ENCODE data around the gene SPC25. TPM values are rescaled to one million over a fixed set of nuclear protein-coding genes. Genes with fewer than 3 reads are reported as not detected.
"Not testable (repeated sequence)": the region's sequence is repeated elsewhere in the genome, so short reads cannot be mapped to it uniquely, and the experiment has no call there.

The SPC25 gene
- total RNA-seq, 1 experiment from 2014 or later, result 3.5 TPM

DNA sequence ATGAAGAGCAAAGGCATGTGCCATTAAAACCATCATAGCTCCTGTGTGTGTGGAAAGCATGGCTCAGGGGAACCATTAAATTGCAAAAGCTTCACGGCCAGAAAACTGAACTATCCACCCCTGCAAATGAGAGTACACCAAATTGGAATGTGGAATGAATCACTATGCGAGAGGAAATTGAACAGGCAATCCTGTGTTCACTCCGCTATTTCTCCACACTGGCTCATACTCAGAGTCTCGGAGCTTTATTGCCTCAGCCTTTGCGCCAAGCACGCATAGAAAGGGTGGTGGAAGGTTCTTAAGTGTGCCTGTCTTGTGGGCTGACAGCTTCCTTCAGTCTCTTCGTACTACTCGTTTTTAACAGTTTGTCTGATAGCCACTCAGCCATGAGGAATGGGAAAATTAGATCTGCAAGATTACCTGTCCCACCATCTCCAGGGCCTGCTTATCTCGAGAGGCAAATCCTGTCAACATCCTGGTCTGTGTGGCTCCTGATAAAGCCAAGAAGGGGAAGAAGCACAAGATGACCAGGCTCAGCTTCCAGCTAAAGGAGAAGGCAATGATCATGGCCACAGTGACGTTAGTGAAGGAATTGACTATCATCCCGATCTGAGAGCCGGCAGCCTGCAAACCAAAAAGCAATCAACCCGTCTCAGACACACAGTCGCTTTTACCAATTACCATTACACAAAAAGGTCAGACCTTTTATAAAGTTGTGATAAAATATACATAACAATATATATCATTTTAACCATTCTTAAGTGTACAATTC is 45.8 kb upstream of the SPC25 start:
- TF ChIP-seq CTCF (IDR thresholded peaks at IDR 0.05; ENCODE audit: unreplicated experiment), result no peak
- Mint-ChIP-seq H3K4me3 (ENCODE audit: unreplicated experiment) (no peak overlapping the region), H3K27me3 (ENCODE audit: insufficient read depth, unreplicated experiment) (no peaks in the 10 kb centered on the region), H3K36me3 (ENCODE audit: insufficient read depth, unreplicated experiment) (no peaks in the 10 kb centered on the region), H3K27ac (ENCODE audit: low read depth, unreplicated experiment) (no peak overlapping the region), H3K9me3 (ENCODE audit: unreplicated experiment) (no peaks in the 10 kb centered on the region), H3K4me1 (ENCODE audit: insufficient read depth, unreplicated experiment) (peaks cover 12% of the 10 kb centered on the region)
- DNase-seq (ENCODE audit: unreplicated experiment), result peak; percentile 82
- BruUV-seq (replicated peaks), result no TSS peak
- POLR2A ChIA-PET, result interaction anchor here (0.7 to 1.3 kb wide), 4 partner anchors 8 to 23 kb away, joined by 3 read pairs; no protein-coding TSS in a partner anchor
- intact Hi-C loops (cut with micrococcal nuclease), result no loop called here
- CTCF ChIA-PET, result interaction anchor here (0.6 to 1.5 kb wide), 7 partner anchors 15 to 832 kb away, joined by 3 to 5 read pairs (median 4); no protein-coding TSS in a partner anchor

- CTCF ChIA-PET, result interaction anchor here (0.5 kb wide), 1 partner anchor 161 kb away, joined by 3 read pairs; no protein-coding TSS in a partner anchor
- BruUV-seq (replicated peaks), result no TSS peak
These were observed 44.6 kb upstream of the SPC25 start for GRCh38 chr2:168934826-168935225.

DNA sequence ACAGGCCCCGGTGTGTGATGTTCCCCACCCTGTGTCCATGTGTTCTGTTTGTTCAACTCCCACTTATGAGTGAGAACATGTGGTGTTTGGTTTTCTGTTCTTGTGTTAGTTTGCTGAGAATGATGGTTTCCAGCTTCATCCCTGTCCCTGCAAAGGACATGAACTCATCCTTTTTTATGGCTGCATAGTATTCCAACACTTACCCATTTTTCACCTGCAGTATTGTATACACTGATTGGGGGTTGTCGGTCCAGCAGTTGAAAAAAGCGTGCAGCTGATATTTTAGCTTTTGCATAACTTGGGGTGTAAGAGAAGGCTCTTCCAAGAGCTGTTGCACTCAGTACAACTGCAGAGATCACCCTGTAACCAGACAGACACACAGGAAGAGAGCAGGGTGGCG is 41.9 kb upstream of the SPC25 start:
- Mint-ChIP-seq H3K4me1 (ENCODE audit: insufficient read depth, unreplicated experiment) (peaks cover 12% of the 10 kb centered on the region), H3K27me3 (ENCODE audit: insufficient read depth, unreplicated experiment) (peaks cover 25% of the 10 kb centered on the region)
- POLR2A ChIA-PET; intact Hi-C loops (cut with micrococcal nuclease); BruUV-seq (replicated peaks); H3K36me3 Mint-ChIP-seq (ENCODE audit: insufficient read depth, unreplicated experiment); DNase-seq (ENCODE audit: unreplicated experiment); H3K9me3 Mint-ChIP-seq (ENCODE audit: unreplicated experiment); H3K27ac Mint-ChIP-seq (ENCODE audit: low read depth, unreplicated experiment); H3K4me3 Mint-ChIP-seq (ENCODE audit: unreplicated experiment): not testable (repeated sequence)
- CTCF ChIA-PET, result interaction anchor here (1.6 kb wide), 2 partner anchors 11 kb away, joined by 8 to 9 read pairs; no protein-coding TSS in a partner anchor

More at GRCh38 chr2:168934826-168935225, 44.6 kb upstream of the SPC25 start:
- Mint-ChIP-seq H3K36me3 (ENCODE audit: insufficient read depth, unreplicated experiment) (no peaks in the 10 kb centered on the region), H3K9me3 (ENCODE audit: unreplicated experiment) (no peaks in the 10 kb centered on the region), H3K27ac (ENCODE audit: low read depth, unreplicated experiment) (no peak overlapping the region), H3K4me1 (ENCODE audit: insufficient read depth, unreplicated experiment) (peaks cover 12% of the 10 kb centered on the region), H3K4me3 (ENCODE audit: unreplicated experiment) (no peak overlapping the region), H3K27me3 (ENCODE audit: insufficient read depth, unreplicated experiment) (peaks cover 8% of the 10 kb centered on the region)
- TF ChIP-seq CTCF (IDR thresholded peaks at IDR 0.05; ENCODE audit: unreplicated experiment), result no peak
- intact Hi-C loops (cut with micrococcal nuclease), result no loop called here
- peak; percentile 22 for DNase-seq (ENCODE audit: unreplicated experiment)
- POLR2A ChIA-PET, result interaction anchor here (0.7 to 1.3 kb wide), 3 partner anchors 9 to 13 kb away, joined by 3 read pairs; no protein-coding TSS in a partner anchor

DNA sequence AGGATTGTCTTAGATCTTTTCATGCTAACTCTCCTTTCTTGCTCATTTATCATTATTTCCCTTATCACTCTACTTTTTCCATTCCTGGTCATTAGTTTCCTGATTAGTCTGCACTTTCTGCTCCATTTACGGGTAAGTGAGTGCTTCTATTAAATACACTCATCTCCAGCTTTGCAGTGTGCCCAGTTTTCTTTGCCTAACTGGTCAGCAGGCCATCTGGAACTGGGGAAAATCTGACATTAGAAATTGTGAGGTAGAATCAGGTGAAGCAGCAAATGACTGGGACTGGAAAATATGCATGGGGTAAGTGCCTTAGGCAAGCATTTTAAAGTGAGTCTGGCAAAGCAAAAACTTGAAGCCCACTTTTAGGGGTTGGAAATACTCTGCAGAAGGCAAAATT is 40.0 kb upstream of the SPC25 start:
- BruUV-seq (replicated peaks), result no TSS peak
- CTCF ChIA-PET, result no interaction called here
- Mint-ChIP-seq H3K36me3 (ENCODE audit: insufficient read depth, unreplicated experiment) (no peaks in the 10 kb centered on the region), H3K4me3 (ENCODE audit: unreplicated experiment) (no peak overlapping the region), H3K27ac (ENCODE audit: low read depth, unreplicated experiment) (no peak overlapping the region), H3K4me1 (ENCODE audit: insufficient read depth, unreplicated experiment) (peaks cover 5% of the 10 kb centered on the region), H3K9me3 (ENCODE audit: unreplicated experiment) (no peaks in the 10 kb centered on the region), H3K27me3 (ENCODE audit: insufficient read depth, unreplicated experiment) (peaks cover 28% of the 10 kb centered on the region)
- no peak for DNase-seq (ENCODE audit: unreplicated experiment)
- intact Hi-C loops (cut with micrococcal nuclease), result no loop called here
- TF ChIP-seq CTCF (IDR thresholded peaks at IDR 0.05; ENCODE audit: unreplicated experiment), result no peak
- POLR2A ChIA-PET, result interaction anchor here (0.5 kb wide), 1 partner anchor 1191 kb away, joined by 3 read pairs; no protein-coding TSS in a partner anchor
